K562 (cell line): Measurements from ENCODE around the gene SLC26A8. TPM values are rescaled to one million over a fixed set of nuclear protein-coding genes. Genes with fewer than 3 reads are reported as not detected.

Experiments used
- BCOR ChIP-seq: fragments of 450-650 bp; IDR thresholded peaks from 2 replicates; pipeline ENCODE4 v1.6.1; 2016
- BHLHE40 ChIP-seq: IDR thresholded peaks from 2 replicates; pipeline ENCODE4 v1.6.1; 2011; ENCODE audit warnings: low read length, improper control_type of control experiment
- C11orf30 ChIP-seq: fragments of 450-650 bp; IDR thresholded peaks from 2 replicates; pipeline ENCODE4 v1.6.1; 2016; ENCODE audit warnings: low read depth, mild to moderate bottlenecking
- HDAC6 ChIP-seq: IDR thresholded peaks from 2 replicates; pipeline ENCODE4 v1.6.1; 2012; ENCODE audit warnings: low read depth, mild to moderate bottlenecking, control low read depth, inconsistent platforms, low read length, moderate library complexity
- HDGF ChIP-seq: fragments of 450-650 bp; IDR thresholded peaks from 2 replicates; pipeline ENCODE4 v1.6.1; 2016
- HMGXB4 ChIP-seq: sonication (generic); formaldehyde crosslinking; IDR thresholded peaks from 2 replicates; pipeline ENCODE4 v1.8.1; 2023; ENCODE audit warnings: mild to moderate bottlenecking, missing genetic modification reagents
- HNRNPL ChIP-seq: fragments of 200-400 bp; formaldehyde crosslinking; IDR thresholded peaks from 2 replicates; pipeline ENCODE4 v1.6.1; 2017; ENCODE audit warnings: low read depth, mild to moderate bottlenecking, low read length
- KDM2B ChIP-seq: fragments of 250-450 bp; sonication (Bioruptor Pico); IDR thresholded peaks from 2 replicates; pipeline ENCODE4 v1.8.0; 2021; ENCODE audit warnings: mild to moderate bottlenecking, moderate library complexity
- MTA1 ChIP-seq: fragments of 450-650 bp; IDR thresholded peaks from 2 replicates; pipeline ENCODE4 v1.6.1; 2017; ENCODE audit warnings: borderline replicate concordance
- NFIC ChIP-seq: fragments of 450-650 bp; IDR thresholded peaks from 2 replicates; pipeline ENCODE4 v1.6.1; 2017; ENCODE audit warnings: mild to moderate bottlenecking, inconsistent platforms
- NUFIP1 ChIP-seq: fragments of 450-650 bp; IDR thresholded peaks from 2 replicates; pipeline ENCODE4 v1.6.1; 2018; ENCODE audit not compliant: partially characterized antibody
- POLR2H ChIP-seq: IDR thresholded peaks from 2 replicates; pipeline ENCODE4 v1.6.1; 2016; ENCODE audit warnings: missing genetic modification characterization, low read depth, mild to moderate bottlenecking, control low read depth, missing compliant biosample characterization, moderate library complexity
- SMC3 ChIP-seq: conservative IDR thresholded peaks from 2 replicates; pipeline ENCODE4 v1.6.1; 2011; ENCODE audit warnings: low read depth, low read length, improper control_type of control experiment; ENCODE audit not compliant: insufficient read depth
- ZBTB7A ChIP-seq: IDR thresholded peaks from 2 replicates; pipeline ENCODE4 v1.6.1; 2011; ENCODE audit warnings: low read depth, mild to moderate bottlenecking, low read length, moderate library complexity, borderline replicate concordance; ENCODE audit not compliant: control insufficient read depth
- ZNF165 ChIP-seq: fragments of 250-450 bp; sonication (Bioruptor Pico); IDR thresholded peaks from 2 replicates; pipeline ENCODE4 v1.4.0; 2020; ENCODE audit warnings: borderline replicate concordance
- ZNF316 ChIP-seq: fragments of 450-650 bp; IDR thresholded peaks from 2 replicates; pipeline ENCODE4 v1.6.1; 2016
- ZNF592 ChIP-seq: fragments of 450-650 bp; IDR thresholded peaks from 2 replicates; pipeline ENCODE4 v1.6.1; 2017; ENCODE audit warnings: antibody characterized with exemption, mild to moderate bottlenecking
- polyA plus RNA-seq, 8 experiments: library from polyadenylated mRNA; depleted of rRNA in 4 of 8; stranded (reverse) in 5 of 8; unstranded in 3 of 8; fragments of >200 nt; fragmentation: Nextera tagmentation in 2 of 8; fragmentation: Illumina TruSeq in 1 of 8; extraction: Ambion mirVana in 2 of 8; extraction: Trizol in 1 of 8; gene quantifications; 2 replicates each; pipeline versions ENCODE4 v1.2.1 to v1.2.3, GENCODE V29; 2011 to 2014; ENCODE audit warnings: inconsistent platforms in 1 of 8, missing spikeins in 1 of 8
- total RNA-seq, 7 experiments: library from RNA; depleted of rRNA in 6 of 7; stranded (reverse); fragments of >200 nt in 6 of 7; fragmentation: Illumina TruSeq in 2 of 7; extraction: Trizol in 2 of 7; gene quantifications; 2 replicates each; pipeline versions ENCODE4 v1.2.1 to v1.2.3, GENCODE V29; 2011 to 2021; ENCODE audit warnings: low replicate concordance in 1 of 7
- TF ChIP-seq, protein P1 (sequence below): fragments of 450-650 bp; IDR thresholded peaks from 2 replicates; pipeline ENCODE4 v1.6.1; 2018; ENCODE audit warnings: mild to moderate bottlenecking, low read depth; ENCODE audit not compliant: partially characterized antibody
- TF ChIP-seq, protein P2 (sequence below): fragments of 450-650 bp; IDR thresholded peaks from 2 replicates; pipeline ENCODE4 v1.6.1; 2016; ENCODE audit warnings: antibody characterized with exemption

Gene SLC26A8
- total and polyA plus RNA-seq, 9 of the 15 experiments (the other 6 are each of a cell fraction or from before 2014, with no cell fraction given): not detected

DNA sequence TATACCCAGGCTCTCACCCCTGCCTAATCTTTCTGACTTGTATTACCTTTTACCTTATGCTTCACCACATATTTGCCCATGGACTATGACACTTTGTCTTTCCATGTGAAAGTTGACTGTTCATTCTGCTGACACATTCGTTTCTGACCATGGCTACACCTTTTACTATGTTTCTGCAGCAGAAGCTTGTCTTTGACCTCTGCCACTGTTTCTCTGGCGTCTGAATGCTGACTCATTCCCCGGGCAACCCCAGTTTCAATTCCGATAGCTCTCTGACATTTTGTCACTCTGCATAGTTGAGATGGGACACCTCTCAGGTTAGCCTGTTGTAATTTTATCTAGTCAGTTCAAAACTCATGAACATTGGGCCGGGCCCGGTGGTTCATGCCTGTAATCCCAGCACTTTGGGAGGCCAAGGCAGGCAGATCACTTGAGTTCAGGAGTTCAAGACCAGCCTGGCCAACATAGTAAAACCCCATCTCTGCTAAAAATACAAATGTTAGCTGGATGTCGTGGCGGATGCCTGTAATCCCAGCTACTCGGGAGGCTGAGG lies 50.7 kb downstream of the SLC26A8 start (continued):
- TF ChIP-seq MTA1 (peak; percentile 54; the same call in 1 of the 2 replicates), BHLHE40 (no peak), NUFIP1 (no peak), ZNF592 (peak; percentile 50; the same call in 1 of the 2 replicates), HNRNPL (no peak), BCOR (0 out of 2 replicates have a peak, but pooled peaks have one; percentile 7), POLR2H (no peak), HDGF (no peak), HMGXB4 (no peak), ZNF165 (no peak), HDAC6 (no peak), SMC3 (no peak), C11orf30 (peak; percentile 99), KDM2B (no peak), ZBTB7A (no peak), NFIC (no peak), ZNF316 (peak; percentile 100)
- TF ChIP-seq, protein P1, sequence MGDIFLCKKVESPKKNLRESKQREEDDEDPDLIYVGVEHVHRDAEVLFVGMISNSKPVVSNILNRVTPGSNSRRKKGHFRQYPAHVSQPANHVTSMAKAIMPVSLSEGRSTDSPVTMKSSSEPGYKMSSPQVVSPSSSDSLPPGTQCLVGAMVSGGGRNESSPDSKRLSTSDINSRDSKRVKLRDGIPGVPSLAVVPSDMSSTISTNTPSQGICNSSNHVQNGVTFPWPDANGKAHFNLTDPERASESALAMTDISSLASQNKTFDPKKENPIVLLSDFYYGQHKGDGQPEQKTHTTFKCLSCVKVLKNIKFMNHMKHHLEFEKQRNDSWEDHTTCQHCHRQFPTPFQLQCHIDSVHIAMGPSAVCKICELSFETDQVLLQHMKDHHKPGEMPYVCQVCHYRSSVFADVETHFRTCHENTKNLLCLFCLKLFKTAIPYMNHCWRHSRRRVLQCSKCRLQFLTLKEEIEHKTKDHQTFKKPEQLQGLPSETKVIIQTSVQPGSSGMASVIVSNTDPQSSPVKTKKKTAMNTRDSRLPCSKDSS: no peak
- TF ChIP-seq, protein P2, sequence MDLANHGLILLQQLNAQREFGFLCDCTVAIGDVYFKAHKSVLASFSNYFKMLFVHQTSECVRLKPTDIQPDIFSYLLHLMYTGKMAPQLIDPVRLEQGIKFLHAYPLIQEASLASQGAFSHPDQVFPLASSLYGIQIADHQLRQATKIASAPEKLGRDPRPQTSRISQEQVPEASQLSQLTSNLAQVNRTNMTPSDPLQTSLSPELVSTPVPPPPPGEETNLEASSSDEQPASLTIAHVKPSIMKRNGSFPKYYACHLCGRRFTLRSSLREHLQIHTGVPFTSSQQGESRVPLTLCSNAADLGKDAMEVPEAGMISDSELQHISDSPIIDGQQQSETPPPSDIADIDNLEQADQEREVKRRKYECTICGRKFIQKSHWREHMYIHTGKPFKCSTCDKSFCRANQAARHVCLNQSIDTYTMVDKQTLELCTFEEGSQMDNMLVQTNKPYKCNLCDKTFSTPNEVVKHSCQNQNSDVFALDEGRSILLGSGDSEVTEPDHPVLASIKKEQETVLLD: 0 out of 2 replicates have a peak, but pooled peaks have one; percentile 33
